PC-3 (cell line): ENCODE measurements around the gene VSIR. TPM values are rescaled to one million over a fixed set of nuclear protein-coding genes. Genes with fewer than 3 reads are reported as not detected.

Experiments
- ATAC-seq: fragments of 200-7000 bp; cut with Tn5 transposase; 2 replicates; pipeline ENCODE4 v1.9.1; 2020; ENCODE audit warnings: mild to moderate bottlenecking, moderate library complexity
- BruUV-seq: library from RNA; stranded (reverse); fragments of 400-500 nt; replicated peaks from 2 replicates; lab custom pipeline; 2021; lab: Mats Ljungman, UMichigan
- CTCF ChIA-PET: fragments of 300-600 bp; sonication (Branson Sonifier 250); formaldehyde crosslinking; loops from one replicate; lab custom pipeline; 2022; ENCODE audit warnings: antibody characterized with exemption; lab: Charles Lee
- POLR2A ChIA-PET: fragments of 300-600 bp; sonication (Branson Sonifier 250); formaldehyde crosslinking; loops from one replicate; lab custom pipeline; 2022; ENCODE audit warnings: antibody characterized with exemption; ENCODE audit not compliant: unreplicated experiment; lab: Charles Lee
- DNase-seq: peaks from one replicate; pipeline ENCODE4 v3.0.0-alpha.2; 2015
- H2AFZ ChIP-seq: fragments of 300-600 bp; sonication (generic); 2 replicates; pipeline ENCODE4 v1.6.0; 2016; ENCODE audit warnings: antibody characterized with exemption, low read length
- H3F3A ChIP-seq: fragments of 300-600 bp; sonication (generic); one replicate; pipeline ENCODE4 v1.6.0; 2017; ENCODE audit warnings: antibody characterized with exemption, low read length, control low read depth, mild to moderate bottlenecking; ENCODE audit not compliant: unreplicated experiment
- H3K27ac ChIP-seq: fragments of 300-600 bp; sonication (generic); 2 replicates; pipeline ENCODE4 v1.5.1; 2016; ENCODE audit warnings: mild to moderate bottlenecking, low read length
- H3K27me3 ChIP-seq: fragments of 300-600 bp; sonication (generic); 2 replicates; pipeline ENCODE4 v1.6.1; 2016; ENCODE audit warnings: low read length, mixed read lengths
- H3K36me3 ChIP-seq: fragments of 300-600 bp; sonication (generic); 2 replicates; pipeline ENCODE4 v1.6.1; 2016; ENCODE audit warnings: low read depth, mixed run types, low read length, mixed read lengths
- H3K4me1 ChIP-seq: fragments of 300-600 bp; sonication (generic); 2 replicates; pipeline ENCODE4 v1.5.1; 2016; ENCODE audit warnings: low read length; ENCODE audit not compliant: insufficient read depth
- H3K4me2 ChIP-seq: fragments of 300-600 bp; sonication (generic); 2 replicates; pipeline ENCODE4 v1.6.0; 2016; ENCODE audit warnings: low read length
- H3K4me3 ChIP-seq: fragments of 300-600 bp; sonication (generic); 2 replicates; pipeline ENCODE4 v1.5.1; 2016; ENCODE audit warnings: mild to moderate bottlenecking, low read length, mixed read lengths
- H3K79me2 ChIP-seq: fragments of 300-600 bp; sonication (generic); 2 replicates; pipeline ENCODE4 v1.6.1; 2017; ENCODE audit warnings: low read length, mixed read lengths
- H3K9ac ChIP-seq: fragments of 300-600 bp; sonication (generic); 2 replicates; pipeline ENCODE4 v1.6.0; 2016; ENCODE audit warnings: mild to moderate bottlenecking, low read length
- H3K9me2 ChIP-seq: fragments of 300-600 bp; sonication (generic); replicated peaks from 2 replicates; pipeline ENCODE4 v1.6.1; 2016; ENCODE audit warnings: mixed run types, low read length, mixed read lengths
- H3K9me3 ChIP-seq: fragments of 300-600 bp; sonication (generic); 2 replicates; pipeline ENCODE4 v1.6.1; 2016; ENCODE audit warnings: low read length, mixed read lengths
- H4K20me1 ChIP-seq: fragments of 300-600 bp; sonication (generic); 2 replicates; pipeline ENCODE4 v1.6.1; 2016; ENCODE audit warnings: low read length, mixed read lengths
- CTCF ChIP-seq: fragments of 300-600 bp; sonication (generic); conservative IDR thresholded peaks from 2 replicates; pipeline ENCODE4 v1.5.1; 2017; ENCODE audit warnings: antibody characterized with exemption, low read depth, mild to moderate bottlenecking, low read length
- EZH2 ChIP-seq: fragments of 300-600 bp; sonication (generic); IDR thresholded peaks from one replicate; pipeline ENCODE4 v1.6.1; 2017; ENCODE audit warnings: antibody characterized with exemption, mild to moderate bottlenecking, low read length; ENCODE audit not compliant: unreplicated experiment
- EZH2phosphoT487 ChIP-seq: fragments of 300-600 bp; sonication (generic); IDR thresholded peaks from 2 replicates; pipeline ENCODE4 v1.6.1; 2018; ENCODE audit warnings: mild to moderate bottlenecking, antibody characterized with exemption, low read length, borderline replicate concordance
- intact Hi-C: fragments of 100-400 bp; cut with micrococcal nuclease; formaldehyde crosslinking; loops from 2 replicates; pipeline ENCODE4 v1.9.0; 2023
- total RNA-seq: library from RNA; depleted of rRNA; stranded (reverse); fragments of >200 nt; gene quantifications from 2 replicates; pipeline ENCODE4 v1.2.3, GENCODE V29; 2014

Gene VSIR
- total RNA-seq, 1 experiment from 2014 or later = 14.1 TPM

- no peak for ATAC-seq
- Histone ChIP-seq H3K4me1 (no peaks in the 10 kb centered on the region), H3K27me3 (no peaks in the 10 kb centered on the region), H3K9me3 (no peaks in the 10 kb centered on the region), H3K9me2 (no peaks in the 10 kb centered on the region), H3F3A (no peaks in the 10 kb centered on the region), H2AFZ (no peak overlapping the region), H3K4me3 (no peak overlapping the region), H3K9ac (no peak overlapping the region), H3K4me2 (no peak overlapping the region), H3K79me2 (no peaks in the 10 kb centered on the region), H4K20me1 (no peaks in the 10 kb centered on the region), H3K36me3 (no peaks in the 10 kb centered on the region), H3K27ac (no peak overlapping the region)
- no peak for TF ChIP-seq EZH2phosphoT487
- no peak for TF ChIP-seq CTCF
- no peak for TF ChIP-seq EZH2
- intact Hi-C loops = no loop called here
- DNase-seq = no peak
- no TSS peak for BruUV-seq
- ChIA-PET CTCF (no interaction called here), POLR2A (no interaction called here)
These were observed 53.0 kb downstream of the VSIR start for GRCh38 chr10:71720288-71720687.

GRCh38 chr10:71719464-71720201 lies 53.7 kb downstream of the VSIR start, which contains the start of gene C10orf105:
Gene C10orf105 (minus strand): TSS chr10:71719778. CDS start chr10:71716337, 3,441 bp downstream.
- Histone ChIP-seq H3K27me3 (no peaks in the 10 kb centered on the region), H3K4me3 (no peak within 1 kb of the TSS), H3K4me2 (no peak within 1 kb of the TSS), H3K4me1 (no peaks in the 10 kb centered on the region), H3K36me3 (no peaks in the 10 kb centered on the region), H4K20me1 (no peaks in the 10 kb centered on the region), H3K9me3 (no peaks in the 10 kb centered on the region), H3K27ac (no peak within 1 kb of the TSS), H3K9me2 (no peaks in the 10 kb centered on the region), H3K79me2 (no peaks in the 10 kb centered on the region), H2AFZ (no peak within 1 kb of the TSS), H3K9ac (no peak within 1 kb of the TSS), H3F3A (no peaks in the 10 kb centered on the region)
- TF ChIP-seq EZH2 (no peak), EZH2phosphoT487 (no peak)
- BruUV-seq = no TSS peak
- CTCF ChIA-PET = no interaction called here
- intact Hi-C loops = no loop called here
- ATAC-seq (no peak), DNase-seq (no peak)
- POLR2A ChIA-PET = no interaction called here

- Histone ChIP-seq H3K27me3 (no peaks in the 10 kb centered on the region), H3F3A (no peaks in the 10 kb centered on the region), H3K36me3 (no peaks in the 10 kb centered on the region), H3K9ac (no peak overlapping the region), H3K4me2 (no peak overlapping the region), H3K4me3 (no peak overlapping the region), H2AFZ (no peak overlapping the region), H3K4me1 (no peaks in the 10 kb centered on the region), H3K27ac (no peak overlapping the region), H3K79me2 (no peaks in the 10 kb centered on the region), H4K20me1 (no peaks in the 10 kb centered on the region), H3K9me3 (no peaks in the 10 kb centered on the region), H3K9me2 (no peaks in the 10 kb centered on the region)
- POLR2A ChIA-PET = no interaction called here
- no TSS peak for BruUV-seq
- CTCF ChIA-PET = no interaction called here
- intact Hi-C loops = no loop called here
- TF ChIP-seq EZH2 (no peak), EZH2phosphoT487 (no peak), CTCF (no peak)
- no peak for ATAC-seq
- no peak for DNase-seq
These were observed 54.3 kb downstream of the VSIR start for GRCh38 chr10:71719042-71719441.
